ENCODE results near the gene PARD6G.

DNA sequence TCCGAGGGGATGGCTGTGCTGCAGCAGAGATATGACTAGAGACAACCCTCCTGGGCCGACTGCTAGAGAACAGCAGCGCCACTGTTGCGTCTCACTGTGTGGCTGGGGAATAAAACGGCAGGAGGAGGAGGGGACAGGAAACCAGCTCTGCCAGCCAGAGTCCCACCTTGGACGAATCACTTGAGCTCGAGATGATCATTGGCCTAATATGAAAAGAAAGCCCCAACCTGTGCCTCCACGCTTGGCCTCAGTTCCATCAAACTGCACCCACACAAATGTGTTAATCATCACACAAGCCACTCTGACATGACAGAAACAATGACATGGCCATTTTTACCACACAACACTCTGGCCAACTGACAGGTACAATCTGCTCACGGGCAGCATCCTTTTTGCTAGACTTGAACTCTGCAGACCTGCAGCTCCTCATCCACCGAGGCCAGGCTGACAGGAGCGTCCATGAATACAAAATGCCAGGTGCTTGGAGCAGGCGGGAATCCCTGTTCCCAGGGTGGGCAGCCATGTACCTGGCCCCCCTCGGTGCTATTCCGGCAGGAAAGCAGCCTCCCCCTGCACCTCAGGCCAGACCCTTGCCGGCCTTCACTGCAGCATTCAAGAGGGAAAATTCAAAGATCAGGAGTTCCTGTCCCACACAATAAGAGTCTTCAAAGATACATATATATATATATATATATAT lies 52.3 kb downstream of the PARD6G start:
- TF ChIP-seq, protein P1, sequence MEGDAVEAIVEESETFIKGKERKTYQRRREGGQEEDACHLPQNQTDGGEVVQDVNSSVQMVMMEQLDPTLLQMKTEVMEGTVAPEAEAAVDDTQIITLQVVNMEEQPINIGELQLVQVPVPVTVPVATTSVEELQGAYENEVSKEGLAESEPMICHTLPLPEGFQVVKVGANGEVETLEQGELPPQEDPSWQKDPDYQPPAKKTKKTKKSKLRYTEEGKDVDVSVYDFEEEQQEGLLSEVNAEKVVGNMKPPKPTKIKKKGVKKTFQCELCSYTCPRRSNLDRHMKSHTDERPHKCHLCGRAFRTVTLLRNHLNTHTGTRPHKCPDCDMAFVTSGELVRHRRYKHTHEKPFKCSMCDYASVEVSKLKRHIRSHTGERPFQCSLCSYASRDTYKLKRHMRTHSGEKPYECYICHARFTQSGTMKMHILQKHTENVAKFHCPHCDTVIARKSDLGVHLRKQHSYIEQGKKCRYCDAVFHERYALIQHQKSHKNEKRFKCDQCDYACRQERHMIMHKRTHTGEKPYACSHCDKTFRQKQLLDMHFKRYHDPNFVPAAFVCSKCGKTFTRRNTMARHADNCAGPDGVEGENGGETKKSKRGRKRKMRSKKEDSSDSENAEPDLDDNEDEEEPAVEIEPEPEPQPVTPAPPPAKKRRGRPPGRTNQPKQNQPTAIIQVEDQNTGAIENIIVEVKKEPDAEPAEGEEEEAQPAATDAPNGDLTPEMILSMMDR (IDR thresholded peaks at IDR 0.05): no peak
- no peak for TF ChIP-seq POLR2AphosphoS5 (IDR thresholded peaks at IDR 0.05)
